GM18951 (cell line): ENCODE measurements around the gene ZDHHC1.
"Not testable (repeated sequence)": the region's sequence is repeated elsewhere in the genome, so short reads cannot be mapped to it uniquely, and the experiment has no call there.

Experiments used
- POLR2A ChIP-seq: IDR thresholded peaks from 4 replicates; pipeline ENCODE4 v1.6.1; 2011; ENCODE audit warnings: mild to moderate bottlenecking; ENCODE audit not compliant: insufficient read length, insufficient read depth; ENCODE audit errors: extremely low read depth
- in situ Hi-C: fragments of 300-500 bp; cut with MboI; formaldehyde crosslinking; loops from one replicate; pipeline ENCODE4 v1.12.0; 2022; ENCODE audit warnings: low sequenced_read_pairs, mixed read lengths, inconsistent platforms; ENCODE audit not compliant: unreplicated experiment

ZDHHC1 gene

DNA sequence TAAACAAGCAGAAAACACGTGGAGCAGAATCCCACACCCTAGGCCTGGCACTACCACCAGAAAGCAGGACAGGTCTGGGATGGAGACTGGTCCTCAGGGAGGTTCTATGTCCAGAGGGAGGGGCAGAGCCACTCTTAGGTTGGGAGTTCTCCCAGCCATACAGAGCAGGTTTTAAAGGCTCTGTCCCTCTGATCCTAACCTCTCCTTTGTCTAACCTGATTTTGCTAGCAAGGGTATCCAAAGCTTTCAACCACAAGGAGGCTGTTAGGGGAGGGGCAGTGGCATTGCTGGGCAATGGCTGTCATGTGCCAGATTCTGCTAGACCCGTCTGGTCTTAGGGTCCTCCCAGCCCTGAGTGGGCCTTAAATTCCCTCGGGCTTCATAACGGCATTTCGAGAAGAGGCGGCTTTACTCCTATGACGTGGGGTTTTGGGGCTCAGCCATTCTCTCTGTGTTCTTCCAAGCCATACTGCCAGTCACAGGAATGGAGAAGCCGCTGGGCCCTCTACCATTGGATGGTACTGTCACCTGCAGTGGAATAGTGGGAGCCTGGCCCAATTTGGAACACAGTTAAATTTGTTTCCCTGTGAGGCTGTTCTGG lies 28.7 kb downstream of the ZDHHC1 start:
- no peak for TF ChIP-seq POLR2A
- in situ Hi-C loops: no loop called here

DNA sequence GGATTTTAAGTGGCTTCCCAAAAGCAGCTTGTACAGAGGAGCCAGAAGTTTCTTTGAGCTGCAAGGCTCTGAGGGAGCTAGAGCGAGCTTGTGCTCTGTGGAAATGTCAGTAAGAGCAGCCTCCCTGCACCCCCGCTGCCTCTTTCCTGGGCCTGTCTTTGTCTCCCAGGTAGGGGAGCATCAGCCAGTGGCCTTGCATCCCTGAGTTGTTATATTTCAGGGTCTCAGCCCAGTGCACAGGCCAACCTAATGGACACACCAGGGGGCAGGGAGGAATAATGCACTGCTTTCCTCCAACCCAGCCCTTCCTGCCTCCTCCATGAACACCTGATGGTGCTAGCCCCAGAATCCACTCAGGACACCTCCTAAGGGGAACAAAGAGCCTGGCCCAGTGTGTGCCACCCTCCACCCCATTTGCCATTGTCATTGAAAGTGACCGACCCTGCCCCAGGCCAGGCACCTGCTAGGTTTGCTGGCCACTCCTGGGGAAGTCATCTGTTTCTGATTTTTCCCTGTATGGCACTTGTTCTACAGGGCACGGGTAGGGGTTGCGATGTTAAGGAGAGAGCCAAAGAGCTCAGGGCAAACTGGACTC lies 29.3 kb downstream of the ZDHHC1 start:
- in situ Hi-C loops: no loop called here
- TF ChIP-seq POLR2A: no peak

GRCh38 chr16:67384778-67385510 lies 31.3 kb downstream of the ZDHHC1 start:
- TF ChIP-seq POLR2A: no peak
- in situ Hi-C loops: no loop called here

DNA sequence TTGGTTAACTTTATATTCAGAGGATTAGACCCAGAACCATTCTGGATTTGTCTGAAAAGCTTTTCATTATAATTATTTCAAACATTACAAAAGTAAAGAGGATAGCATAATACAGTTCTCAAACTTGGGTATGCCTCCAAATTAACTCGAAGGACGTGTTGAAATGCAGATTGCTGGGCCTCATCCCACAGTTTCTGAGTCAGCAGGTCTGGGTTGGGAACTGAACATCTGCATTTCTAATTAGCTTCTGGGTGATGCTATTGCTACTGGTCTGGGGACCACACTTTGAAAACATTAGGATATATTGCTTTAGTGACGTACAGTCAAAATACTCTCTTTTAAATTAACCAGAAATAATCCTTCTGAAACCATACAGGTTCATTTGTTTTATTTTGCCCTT lies 33.0 kb downstream of the ZDHHC1 start:
- no peak for TF ChIP-seq POLR2A
- in situ Hi-C loops: no loop called here

DNA sequence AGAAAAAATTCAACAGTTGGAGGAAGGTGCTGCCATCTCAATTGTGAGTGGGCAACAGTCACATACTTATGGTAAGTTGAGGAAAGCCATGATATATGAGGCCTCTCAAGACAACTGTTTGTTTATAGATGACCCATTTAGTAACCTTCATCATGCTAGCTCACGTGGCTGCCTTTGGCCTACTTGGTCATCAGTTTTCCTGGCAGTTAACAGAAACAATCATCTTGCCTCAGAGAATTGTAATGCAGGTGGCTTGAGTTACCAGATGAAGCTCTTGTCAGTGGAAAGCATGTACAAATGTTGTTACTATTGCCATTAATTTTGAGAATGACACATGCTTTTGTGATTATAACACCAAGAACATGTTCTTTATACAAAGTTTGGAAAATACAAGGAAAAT lies 37.6 kb downstream of the ZDHHC1 start:
- TF ChIP-seq POLR2A: no peak
- in situ Hi-C loops: no loop called here

- in situ Hi-C loops: not testable (repeated sequence)
Observed at GRCh38 chr16:67376012-67376411, 40.3 kb downstream of the ZDHHC1 start.

DNA sequence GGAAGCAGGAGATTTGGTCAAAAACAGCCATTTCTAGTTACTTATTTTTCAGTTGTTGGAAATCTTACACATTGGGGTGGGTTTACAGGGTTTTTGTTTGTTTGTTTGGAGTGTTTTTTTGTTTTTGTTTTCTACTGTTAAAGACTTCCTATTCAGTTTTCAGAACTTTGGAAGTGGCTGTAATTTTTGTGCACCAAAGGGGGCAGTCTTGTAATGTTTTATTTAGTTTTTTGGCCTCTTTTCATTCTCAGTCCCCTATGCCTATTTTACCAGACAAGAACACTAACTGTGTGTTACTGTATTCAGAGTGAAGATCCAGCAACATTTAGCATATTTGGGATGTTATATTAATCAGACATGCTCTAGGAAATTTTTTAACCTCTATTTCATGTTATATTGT lies 43.6 kb downstream of the ZDHHC1 start:
- in situ Hi-C loops: no loop called here
- no peak for TF ChIP-seq POLR2A

- in situ Hi-C loops: no loop called here
- TF ChIP-seq POLR2A: no peak
Observed at GRCh38 chr16:67370661-67371060, 45.6 kb downstream of the ZDHHC1 start.

- TF ChIP-seq POLR2A: no peak
- in situ Hi-C loops: no loop called here
Observed at GRCh38 chr16:67364600-67365235, 51.6 kb downstream of the ZDHHC1 start.

- TF ChIP-seq POLR2A: no peak
- in situ Hi-C loops: no loop called here
Observed at GRCh38 chr16:67361038-67361437, 55.2 kb downstream of the ZDHHC1 start.

GRCh38 chr16:67359540-67360269 lies 56.6 kb downstream of the ZDHHC1 start:
- in situ Hi-C loops: not testable (repeated sequence)

- TF ChIP-seq POLR2A: no peak
- in situ Hi-C loops: no loop called here
Observed at GRCh38 chr16:67357561-67357960, 58.7 kb downstream of the ZDHHC1 start.

- in situ Hi-C loops: no loop called here
- TF ChIP-seq POLR2A: no peak
Observed at GRCh38 chr16:67356396-67356795, 59.9 kb downstream of the ZDHHC1 start.

DNA sequence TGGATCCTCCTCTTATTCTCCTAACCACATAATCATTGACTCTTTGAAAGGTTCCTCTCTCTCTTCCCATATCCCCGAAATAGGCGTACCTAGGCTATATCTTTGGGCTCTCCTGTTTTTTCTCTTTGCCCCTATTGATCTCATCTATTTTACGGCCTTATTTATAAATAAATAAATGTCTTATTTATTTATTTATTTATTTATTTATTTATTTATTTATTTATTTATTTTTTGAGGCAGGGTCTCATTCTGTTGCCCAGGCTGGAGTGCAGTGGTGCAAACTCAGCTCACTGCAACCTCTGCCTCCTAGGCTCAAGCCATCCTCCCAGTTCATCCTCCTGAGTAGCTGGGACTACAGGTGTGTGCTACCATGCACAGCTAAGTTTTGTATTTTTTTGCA lies 63.8 kb downstream of the ZDHHC1 start:
- in situ Hi-C loops: not testable (repeated sequence)
